ENCODE data around the gene ABHD5.

The ABHD5 gene

DNA sequence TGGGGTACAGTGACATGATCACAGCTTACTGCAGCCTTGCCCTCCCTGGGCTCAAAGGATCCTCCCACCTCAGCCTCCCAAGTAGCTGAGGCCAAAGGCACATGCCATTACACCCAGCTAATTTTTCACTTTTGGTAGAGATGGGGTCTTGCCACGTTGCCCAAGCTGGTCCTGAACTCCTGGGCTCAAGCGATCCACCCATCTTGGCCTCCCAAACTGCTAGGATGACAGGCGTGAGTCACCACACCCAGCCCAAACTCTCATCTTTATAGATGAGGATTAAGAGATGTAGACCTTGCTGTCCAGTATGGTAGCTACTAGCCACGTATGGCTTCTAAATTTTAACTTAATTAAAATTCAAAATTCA lies 4.4 kb upstream of the ABHD5 start:
- DNase-seq, result no peak

DNA sequence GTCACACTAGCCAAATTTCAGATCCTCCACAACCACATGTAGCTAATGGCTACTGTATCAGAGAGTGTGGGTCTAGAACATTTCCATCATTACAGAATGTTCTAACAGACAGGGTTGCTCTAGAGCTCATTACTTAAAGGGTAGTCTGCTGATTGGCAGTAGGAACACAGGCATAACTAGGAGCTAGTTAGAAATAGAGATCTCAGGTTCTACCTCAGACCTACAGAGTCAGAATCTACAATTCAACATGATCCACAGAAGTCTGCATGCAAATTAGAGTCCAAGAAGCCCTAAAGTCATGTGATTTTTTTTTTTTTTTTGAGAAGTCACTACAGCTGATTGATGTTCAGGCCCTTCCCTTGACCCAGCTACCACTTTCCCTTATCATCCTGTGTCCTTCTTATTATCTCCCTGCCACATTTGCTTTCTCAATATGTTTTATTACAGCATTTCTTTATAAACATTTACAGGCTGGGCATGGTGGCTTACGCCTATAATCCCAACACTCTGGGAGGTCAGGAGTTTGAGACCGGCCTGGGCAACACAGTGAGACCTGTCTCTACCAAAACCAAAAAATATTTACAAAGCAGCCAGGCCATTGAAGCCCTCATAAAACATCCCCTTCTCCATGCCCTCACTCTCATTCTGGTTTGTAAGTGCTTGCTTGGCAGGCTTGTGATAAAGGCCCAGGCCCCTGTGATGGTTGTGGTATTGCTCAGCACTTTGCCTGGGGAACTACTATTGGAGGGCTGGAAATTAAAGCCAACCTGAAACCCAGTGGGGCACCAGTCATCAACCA lies 3.8 kb upstream of the ABHD5 start:
- no peak for DNase-seq

DNA sequence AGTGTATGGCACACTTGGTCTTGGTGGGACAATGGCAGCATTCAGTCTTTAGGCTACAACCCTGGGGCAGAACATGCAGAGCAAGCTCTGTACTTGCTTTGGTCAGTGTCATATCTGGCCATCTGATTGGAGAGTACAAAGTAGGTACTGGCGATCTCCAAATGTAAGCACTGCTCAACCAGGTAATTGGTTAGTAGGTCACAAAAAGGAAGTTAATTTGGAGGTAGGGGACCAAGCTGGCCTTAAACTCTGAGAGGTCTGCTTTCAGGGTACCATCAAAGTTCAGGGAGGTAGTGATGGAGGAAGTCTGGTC lies 3.3 kb upstream of the ABHD5 start:
- DNase-seq, result no peak

DNA sequence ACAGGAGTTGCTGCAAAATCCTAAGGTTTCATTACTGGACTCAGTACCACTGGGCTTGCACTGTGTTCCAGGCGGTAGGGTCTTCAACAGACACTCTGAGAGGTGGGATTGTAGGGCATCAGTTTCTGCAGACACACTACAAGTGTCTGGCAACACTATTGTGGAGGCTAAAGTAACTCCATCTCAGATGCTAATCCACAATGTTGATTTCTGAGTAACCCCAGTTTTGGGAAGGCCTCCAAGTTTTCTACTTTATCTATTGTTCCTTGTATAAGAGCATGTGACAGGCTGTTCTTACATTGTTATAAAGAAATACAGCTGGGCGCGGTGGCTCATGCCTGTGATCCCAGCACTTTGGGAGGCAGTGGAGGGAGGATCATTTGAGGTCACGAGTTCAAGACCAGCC lies 2.5 kb upstream of the ABHD5 start:
- no peak for DNase-seq

DNA sequence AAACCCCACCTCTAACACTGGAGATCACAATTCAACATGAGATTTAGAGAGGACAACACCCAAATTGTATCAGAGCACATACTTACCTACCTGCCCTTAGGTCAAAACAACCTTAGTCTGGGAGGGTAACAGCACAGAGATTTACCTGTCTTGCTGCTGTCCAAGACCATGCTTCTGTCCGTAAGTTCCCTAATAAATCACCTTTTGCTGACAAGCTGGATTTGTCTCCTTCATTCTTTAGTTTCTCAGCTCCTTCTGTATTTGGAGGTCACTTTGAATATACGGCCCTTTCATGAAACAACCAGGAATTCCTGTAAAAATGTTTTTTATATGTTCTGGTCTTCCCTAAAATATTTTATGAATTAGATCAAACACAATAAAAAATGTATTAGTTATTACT lies 1.6 kb upstream of the ABHD5 start:
- DNase-seq, result no peak

DNA sequence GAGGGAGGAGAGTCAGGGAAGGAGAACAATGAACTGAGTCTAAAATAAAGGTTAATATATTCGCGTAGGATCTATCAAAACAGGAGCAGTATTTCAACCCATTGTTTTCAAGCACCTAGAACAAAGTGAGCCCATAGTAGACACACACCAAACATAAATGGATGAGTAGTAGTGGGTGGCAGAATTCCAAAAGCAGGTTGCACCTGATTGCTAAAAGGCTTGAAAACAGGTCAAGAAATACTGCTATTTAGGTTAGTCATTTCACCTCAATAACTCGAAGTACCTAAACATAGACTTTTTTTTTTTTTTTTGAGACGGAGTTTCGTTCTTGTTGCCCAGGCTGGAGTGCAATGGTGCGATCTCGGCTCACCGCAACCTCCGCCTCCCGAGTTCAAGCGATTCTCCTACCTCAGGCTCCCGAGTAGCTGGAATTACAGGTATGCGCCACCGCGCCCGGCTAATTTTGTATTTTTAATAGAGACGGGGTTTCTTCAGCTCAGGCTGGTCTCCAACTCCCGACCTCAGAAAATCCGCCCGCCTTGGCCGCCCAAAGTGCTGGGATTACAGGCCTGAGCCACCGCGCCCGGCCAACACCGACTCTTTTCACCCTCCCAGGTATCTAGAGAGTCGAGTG lies 855 bp upstream of the ABHD5 start:
- DNase-seq, result no peak

DNA sequence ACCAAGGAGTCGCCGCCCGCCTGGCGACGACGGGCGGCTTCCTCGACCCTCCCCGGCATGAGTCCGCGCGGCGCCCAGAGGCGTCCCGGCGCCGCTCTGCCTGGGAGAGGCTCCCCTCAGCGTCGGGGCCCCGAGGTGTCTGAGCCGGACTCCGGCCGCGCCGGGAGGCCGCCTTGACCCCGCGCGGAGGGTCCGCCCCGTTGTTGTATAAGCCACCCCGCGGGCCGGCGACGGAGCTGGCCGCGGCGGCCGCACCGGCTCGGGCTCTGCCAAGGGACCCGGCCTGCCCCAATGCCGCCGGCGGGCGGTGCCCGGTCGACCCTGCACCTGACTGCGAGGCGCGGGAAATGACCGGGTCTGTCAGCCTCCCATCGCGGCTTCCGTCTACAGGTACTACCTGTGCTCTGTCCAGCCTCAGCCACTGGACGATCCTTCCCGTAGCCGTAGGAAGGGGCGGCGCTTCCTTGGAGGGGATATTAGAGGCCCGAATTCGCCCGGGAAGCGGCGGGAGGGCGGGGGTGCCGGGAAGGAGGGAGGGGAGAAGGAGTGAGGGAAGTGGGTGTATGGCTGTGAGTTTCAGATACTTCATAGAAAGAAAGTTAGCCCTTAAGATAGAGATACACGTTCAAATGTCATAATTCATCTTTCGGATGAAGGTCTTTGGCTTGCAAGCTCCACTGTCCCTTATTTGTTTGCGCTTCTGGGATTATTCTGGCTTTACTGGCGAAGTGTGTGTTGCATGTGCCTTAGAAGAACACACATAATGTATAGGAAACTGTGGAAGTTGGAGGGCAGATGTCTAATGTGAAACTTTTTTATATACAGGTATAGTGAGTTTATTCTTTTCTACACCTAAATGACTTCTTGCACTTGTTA lies 620 bp downstream of the ABHD5 start:
- DNase-seq, result peak in 1 of 2 experiments; percentile 9

DNA sequence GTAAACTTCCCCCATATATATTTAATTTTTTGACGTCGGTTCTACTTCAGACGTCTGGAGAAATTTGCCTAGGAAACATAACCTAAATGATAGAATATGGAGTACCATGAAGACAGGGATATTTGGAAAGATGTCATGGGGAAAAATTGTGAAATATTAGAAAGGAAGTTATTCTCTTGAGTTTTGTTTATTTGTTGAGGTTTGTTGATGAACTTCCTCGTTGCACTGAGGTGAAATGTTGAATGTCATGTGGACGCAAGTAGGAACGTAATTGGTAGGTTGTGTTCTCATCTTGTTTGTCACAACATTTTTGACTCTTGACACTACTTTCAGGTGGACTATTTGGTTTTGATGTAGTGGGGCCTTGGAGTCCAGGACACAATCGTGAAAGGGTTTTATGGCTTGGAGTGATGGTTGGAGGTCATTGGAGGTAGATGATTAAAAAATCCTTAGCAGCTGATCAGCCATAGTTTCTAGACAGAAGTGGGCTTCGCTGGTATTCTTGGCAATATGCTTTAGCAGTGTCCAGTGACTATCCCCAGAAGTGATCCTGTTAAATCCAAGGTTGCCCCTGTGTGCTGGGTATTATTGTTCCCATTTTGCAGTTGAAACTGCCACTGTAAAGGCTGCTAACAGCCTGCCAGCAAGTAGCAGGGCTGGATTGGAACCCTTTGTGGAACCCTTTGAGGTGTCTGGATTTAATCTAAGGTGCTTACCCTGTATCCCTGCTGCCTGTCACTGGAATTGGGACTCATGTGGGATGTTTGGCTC lies 1.5 kb downstream of the ABHD5 start:
- DNase-seq, result no peak

DNA sequence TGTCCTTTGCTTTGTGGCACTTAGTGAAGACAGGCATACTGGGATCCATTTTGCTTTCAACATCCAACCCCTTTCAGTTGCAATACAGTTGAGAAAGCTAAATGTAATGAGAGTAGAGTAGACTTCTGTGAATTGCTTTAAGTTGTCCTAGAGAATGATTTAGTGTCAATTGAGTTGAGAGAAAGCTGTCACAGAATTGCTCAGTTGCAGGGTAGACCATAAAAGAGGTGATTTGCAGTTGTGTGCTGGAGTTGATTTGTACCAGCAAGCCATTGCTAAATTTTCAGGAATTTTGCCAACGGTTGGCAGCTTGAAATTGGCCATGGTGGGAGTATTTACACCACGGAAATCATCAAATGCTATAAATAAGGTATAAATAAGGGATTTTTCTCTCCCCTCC lies 2.2 kb downstream of the ABHD5 start:
- DNase-seq, result no peak

DNA sequence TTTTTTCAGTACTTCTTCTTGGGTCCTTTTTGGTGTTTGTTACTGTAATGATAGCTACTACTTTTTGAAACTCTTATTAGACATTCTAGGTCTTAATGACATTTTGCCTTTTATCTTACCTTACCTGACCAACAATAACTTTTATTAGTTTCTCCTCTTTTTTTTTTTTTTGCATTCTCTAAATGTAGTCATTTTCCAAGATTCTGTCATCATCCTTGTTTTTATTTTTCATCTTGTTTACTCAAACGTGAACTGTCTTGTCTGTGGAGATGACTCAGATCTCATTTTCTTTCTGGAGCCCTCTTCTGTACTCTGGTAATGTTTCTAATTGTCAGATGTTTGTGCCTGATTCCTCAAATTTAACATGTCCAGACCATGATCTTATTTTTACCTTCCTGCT lies 2.9 kb downstream of the ABHD5 start:
- DNase-seq, result no peak

DNA sequence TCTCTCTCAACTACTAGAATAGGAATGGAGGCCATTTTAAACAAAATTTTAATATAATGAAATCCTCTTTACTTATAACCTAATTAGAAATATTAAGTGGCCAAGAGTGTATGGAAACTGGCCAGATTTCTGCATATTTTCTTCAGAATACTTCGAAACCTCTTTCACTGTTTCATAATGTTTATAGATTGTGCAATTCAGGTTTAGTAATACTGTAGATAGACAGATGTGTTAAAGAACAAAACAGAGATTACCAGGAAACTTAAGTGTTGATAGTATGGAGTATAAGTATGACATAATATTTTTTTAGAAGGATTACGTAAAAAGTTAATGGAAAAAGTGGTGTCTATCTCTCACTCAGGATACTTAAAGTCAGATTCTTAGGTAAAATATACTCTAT lies 4.7 kb downstream of the ABHD5 start:
- no peak for DNase-seq

DNA sequence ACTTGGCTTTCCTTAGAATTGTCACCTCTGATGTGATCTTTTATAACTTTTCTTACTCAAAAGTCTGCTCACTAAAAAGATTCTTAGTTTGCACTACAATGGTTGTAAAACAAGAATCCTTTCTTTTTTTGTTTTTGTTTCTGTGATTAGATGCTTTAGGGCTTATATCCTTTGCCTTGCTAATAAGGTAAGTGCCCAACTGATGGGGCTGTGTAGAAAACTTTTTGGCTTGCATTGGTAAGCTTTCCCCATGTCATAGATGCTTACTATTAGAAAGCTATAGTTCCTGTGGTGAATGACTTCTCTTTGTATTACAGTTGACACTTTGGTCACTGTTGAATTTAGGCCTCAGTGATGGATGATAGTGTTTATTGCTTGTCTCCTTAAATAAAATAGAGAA lies 5.1 kb downstream of the ABHD5 start:
- DNase-seq, result no peak

DNA sequence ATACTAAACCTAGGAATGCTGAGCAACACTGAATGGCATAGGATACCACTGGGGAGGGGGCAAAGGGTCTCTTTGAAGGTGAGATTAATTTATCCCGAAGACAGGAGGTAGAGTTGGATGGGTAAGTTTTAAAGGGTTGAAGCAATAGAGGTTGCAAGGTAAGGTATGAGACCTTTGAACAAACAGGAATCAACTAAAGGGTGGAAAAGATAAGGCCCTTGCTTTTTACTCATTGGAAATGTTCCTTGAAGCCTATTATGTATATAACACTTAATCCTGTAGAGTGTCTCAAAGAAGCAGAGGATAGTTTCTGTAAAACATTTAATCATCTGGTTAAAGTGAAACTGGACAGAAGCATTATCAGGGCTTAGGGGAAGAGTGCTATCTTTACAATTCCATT lies 5.7 kb downstream of the ABHD5 start:
- no peak for DNase-seq

DNA sequence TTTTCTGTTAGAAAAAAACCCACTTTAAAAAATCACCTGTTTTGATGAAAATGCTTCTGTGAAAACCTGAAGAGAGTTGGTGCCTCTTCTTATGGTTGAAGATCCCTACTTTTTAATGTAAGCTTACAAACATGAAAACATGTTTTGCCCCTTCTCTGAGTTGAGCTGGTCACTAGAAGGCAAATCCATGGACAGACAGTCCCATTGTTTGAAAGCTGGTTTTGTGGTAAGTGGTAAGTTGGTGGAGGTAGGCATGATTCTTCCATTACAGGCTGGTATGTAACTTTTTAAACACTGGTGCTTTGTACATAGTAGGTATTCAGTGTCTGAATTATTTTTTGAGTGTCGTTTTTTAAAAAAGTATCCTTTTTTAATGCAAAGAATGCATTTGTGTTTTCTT lies 6.1 kb downstream of the ABHD5 start:
- no peak for DNase-seq

DNA sequence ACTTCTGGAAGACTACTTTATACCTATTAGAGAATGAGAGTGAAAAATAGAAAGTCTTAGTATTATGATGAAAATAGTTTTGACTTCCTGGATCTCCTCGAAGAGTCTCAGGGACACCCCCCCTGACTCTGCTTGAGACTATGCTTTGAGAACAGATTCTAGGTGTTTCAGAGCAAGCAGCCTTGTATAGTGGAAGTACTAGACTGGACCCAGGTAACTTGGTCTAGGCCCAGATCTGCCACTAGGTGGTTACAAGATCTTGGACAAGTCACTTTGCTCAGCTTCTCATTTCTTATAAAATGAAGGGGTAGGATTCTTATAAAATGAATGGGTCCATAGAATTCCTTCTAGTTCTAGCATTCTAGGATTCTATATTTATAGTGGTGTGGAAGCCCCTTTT lies 9.1 kb downstream of the ABHD5 start:
- no peak for DNase-seq

DNA sequence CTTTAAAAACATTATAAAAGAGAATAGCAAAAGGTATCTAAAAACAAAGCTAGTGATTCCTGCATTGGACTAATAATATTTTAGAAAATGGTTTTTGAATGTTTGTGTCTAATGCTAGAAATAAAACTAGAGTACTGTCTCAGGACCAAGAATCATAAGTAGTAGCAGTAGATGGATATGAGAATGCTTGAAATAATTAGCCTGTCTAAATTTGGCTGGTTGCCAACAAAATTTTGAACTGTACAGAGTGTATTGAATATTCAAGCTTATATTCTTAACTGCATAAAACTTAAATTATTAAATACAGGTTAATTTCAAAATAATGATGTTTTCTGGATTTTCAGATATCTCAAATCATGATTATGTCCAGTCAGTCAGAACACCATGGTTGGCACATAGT lies 14.0 kb downstream of the ABHD5 start:
- DNase-seq, result no peak

DNA sequence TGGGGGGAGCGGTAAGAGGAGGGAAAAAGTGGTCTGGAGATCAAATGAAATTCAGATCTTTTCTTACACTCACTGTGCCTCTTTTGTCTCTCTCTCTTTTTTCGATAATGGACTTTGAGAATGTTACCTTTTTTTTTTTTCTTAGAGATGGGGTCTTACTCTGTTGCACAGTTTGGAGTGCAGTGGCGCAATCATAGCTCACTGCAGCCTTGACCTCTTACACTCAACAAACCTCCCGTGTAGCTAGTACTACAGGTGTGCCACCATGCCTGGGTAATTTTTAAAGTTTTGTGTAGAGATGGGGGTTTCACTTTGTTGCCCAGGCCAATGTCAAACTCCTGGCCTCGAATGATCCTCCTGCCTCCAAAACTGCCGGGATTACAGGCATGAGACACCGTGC lies 15.6 kb downstream of the ABHD5 start:
- no peak for DNase-seq

DNA sequence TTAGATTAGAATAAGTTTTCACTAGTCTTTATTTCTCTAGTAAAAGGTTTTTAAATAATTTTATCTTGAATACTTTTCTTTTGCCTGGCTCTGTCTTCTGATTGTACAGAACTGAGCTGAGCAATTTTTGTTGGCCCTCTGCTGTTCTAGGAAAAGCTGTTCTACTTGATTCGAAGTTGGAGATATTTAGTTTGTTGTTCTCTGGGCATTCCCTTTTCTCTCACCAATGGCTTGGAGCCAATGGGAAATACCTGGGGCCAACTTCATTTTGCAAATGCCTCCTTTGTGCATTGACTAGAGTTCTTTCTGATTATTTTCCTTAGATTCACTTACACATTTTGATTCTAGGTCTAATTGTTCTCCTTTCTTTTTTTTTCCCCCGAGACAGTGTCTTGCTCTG lies 16.5 kb downstream of the ABHD5 start:
- DNase-seq, result no peak

DNA sequence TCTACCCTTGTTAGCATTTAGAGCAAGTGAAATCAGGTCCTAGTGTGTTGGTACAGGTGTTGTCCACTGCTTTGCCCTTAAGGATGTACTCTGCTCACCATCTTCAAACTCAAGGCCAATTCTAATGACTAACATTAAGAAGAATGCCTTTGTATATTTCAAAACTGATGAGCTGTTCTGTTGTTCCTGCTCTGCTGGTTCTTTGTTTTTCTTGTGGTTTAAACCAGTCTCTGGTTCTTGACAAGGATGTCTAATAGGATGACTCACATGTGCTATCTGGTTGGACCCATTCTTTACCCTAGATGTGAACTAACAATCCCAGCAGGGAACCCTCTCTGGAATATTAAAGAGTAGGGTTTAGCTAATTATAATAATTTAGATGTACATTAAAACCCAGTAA lies 17.3 kb downstream of the ABHD5 start:
- DNase-seq, result no peak

DNA sequence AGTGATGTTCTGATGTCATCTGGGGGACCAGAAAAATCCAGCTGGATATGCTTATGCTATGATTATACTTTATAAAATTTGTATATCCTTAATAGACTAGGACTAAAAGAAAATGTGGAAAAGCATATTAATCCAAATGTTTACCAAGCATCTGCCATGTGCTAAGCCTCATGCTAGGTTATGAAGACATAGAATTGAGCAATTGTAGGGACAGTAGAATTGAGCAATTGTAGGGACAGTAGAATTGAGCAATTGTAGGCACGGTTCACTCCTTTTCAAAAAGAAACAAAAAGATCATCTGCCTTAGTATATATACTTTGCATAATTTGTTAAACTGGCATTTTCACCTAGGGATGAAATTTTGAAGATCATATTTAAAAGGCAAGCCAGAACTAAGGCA lies 18.3 kb downstream of the ABHD5 start:
- no peak for DNase-seq

DNA sequence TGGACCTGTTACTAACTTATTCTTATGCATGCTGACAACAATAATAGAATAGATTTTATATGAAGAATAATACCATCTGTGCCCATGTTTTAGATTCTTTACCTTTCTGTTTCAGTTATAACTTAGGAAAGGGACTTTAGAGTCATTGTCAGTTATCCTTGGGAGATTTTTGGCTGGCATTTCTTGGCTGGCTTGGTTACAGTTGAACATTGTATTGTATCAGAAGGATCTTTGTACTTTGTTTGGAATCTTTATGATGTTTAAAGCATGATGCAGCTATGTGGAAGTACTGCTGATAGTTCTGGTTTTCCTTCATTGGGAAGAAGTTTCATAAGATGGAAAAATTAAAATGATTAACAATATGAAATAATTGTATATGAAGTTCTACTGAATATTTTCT lies 19.9 kb downstream of the ABHD5 start:
- no peak for DNase-seq

DNA sequence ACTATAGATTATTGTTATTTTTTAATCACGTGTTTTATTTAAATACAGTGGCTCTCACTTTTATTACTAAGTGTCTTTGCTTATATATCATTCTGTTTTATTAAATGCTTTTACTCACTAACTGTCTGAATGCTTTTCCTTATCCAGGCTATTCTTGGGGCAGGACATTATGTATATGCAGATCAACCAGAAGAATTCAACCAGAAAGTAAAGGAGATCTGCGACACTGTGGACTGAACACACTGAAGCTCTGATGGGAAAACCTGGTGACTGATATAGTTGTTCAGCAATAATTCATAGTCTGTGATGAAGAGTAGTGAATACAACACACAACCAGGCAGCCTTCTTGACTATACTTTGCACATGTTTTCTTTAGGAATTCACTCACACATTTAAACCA lies 27.6 kb downstream of the ABHD5 start:
- no peak for DNase-seq

DNA sequence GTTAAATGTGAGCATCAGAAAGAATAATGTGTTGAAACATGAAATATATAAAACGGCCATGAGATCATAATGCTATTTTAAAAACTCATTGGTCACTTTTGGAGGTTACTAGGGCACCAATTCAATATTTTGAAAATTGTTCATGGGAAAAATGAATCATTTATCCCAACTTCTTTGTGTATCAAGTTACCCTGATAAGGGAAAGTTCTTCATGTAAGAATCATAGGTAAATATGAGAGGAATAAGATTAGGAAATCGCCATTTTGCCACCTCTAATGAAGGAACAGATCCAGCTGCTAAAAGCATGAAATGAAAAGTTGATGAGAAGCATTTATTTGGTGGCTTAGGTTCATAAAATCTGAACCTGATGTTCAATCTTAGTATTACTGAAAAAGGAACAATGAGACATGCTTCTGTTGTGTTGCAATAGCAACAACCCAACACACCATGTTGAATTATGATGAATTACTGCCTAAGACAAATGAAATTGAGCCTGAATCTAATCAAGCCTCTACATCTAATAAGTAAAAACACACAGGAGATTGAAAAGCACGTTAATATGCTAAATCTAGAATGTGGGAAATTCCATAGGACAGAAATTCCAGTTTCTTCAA lies 32.5 kb downstream of the ABHD5 start:
- DNase-seq, result no peak

Measured in NCI-H187 (cell line).